CD1c-positive myeloid dendritic cell (primary cell): ENCODE measurements around the gene CYP26B1.

ENCODE experiments used
- DNase-seq: peaks from one replicate; pipeline ENCODE4 v3.0.0-alpha.2; 2016; ENCODE audit errors: extremely low spot score

The CYP26B1 gene

GRCh38 chr2:72083751-72084583 is 63.7 kb downstream of the CYP26B1 start:
- DNase-seq, result no peak

GRCh38 chr2:72082887-72083286 is 64.8 kb downstream of the CYP26B1 start:
- no peak for DNase-seq

- no peak for DNase-seq
These were observed 65.6 kb downstream of the CYP26B1 start for GRCh38 chr2:72082021-72082601.

DNA sequence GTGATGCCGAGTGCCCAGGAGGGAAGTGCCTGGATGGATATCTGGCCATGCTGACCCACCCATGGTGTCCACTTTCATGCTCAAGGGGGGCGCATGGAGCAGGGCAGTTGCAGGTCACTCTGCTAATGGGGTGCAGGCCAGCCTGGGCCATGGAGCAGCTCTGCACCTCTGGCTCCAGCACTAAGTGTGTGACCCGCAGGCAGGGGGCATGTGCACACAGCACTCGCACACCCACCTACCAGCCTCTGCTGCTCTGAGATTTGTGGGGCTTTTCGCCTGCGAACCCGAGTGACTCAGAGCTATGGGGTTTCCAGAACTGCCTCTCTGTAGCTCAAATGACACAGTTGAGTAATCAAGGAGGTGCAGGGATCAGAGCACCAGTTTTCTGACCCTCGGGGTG is 66.2 kb downstream of the CYP26B1 start:
- DNase-seq, result no peak

- DNase-seq, result no peak
These were observed 67.1 kb downstream of the CYP26B1 start for GRCh38 chr2:72080286-72081145.
